HL-60 (cell line): ENCODE results near the gene RPS16.

ENCODE experiments used
- CTCF ChIP-seq: IDR thresholded peaks from one replicate; pipeline ENCODE4 v1.5.1; 2011; ENCODE audit warnings: low read length, control low read depth, inconsistent platforms; ENCODE audit not compliant: insufficient read depth
- GABPA ChIP-seq: IDR thresholded peaks from 2 replicates; pipeline ENCODE4 v1.6.1; 2012; ENCODE audit warnings: low read depth
- POLR2AphosphoS5 ChIP-seq: IDR thresholded peaks from 2 replicates; pipeline ENCODE4 v1.6.1; 2012; ENCODE audit warnings: low read depth

- no peak for TF ChIP-seq CTCF
- TF ChIP-seq POLR2AphosphoS5: peak; percentile 25; the same call in 1 of the 2 replicates
- no peak for TF ChIP-seq GABPA
Measured at GRCh38 chr19:39433480-39434079, 2.2 kb downstream of the RPS16 start.
